Muscle layer of colon (tissue), 2 donors: Measurements from ENCODE around the gene MAGI2.

Experiments used
- H3K27ac ChIP-seq: one replicate; pipeline ENCODE4 v1.7.0; 2013; ENCODE audit warnings: low read depth, mild to moderate bottlenecking, low read length, moderate library complexity
- H3K27me3 ChIP-seq, 2 donors: one replicate each; pipeline ENCODE4 v1.7.0; 2013; ENCODE audit warnings: low read length in 2 of 2, mild to moderate bottlenecking in 2 of 2; ENCODE audit not compliant: insufficient read depth in 2 of 2, control insufficient read depth in 1 of 2
- H3K36me3 ChIP-seq: one replicate; pipeline ENCODE4 v1.7.0; 2013; ENCODE audit warnings: mild to moderate bottlenecking, low read length; ENCODE audit not compliant: insufficient read depth
- H3K4me1 ChIP-seq: one replicate; pipeline ENCODE4 v1.7.0; 2013; ENCODE audit warnings: mild to moderate bottlenecking, low read length; ENCODE audit not compliant: insufficient read depth
- H3K4me3 ChIP-seq, 2 donors: one replicate each; pipeline ENCODE4 v1.7.0; 2013; ENCODE audit warnings: low read length in 2 of 2, low read depth in 1 of 2, mild to moderate bottlenecking in 1 of 2, moderate library complexity in 1 of 2
- H3K9ac ChIP-seq: one replicate; pipeline ENCODE4 v1.7.0; 2013; ENCODE audit warnings: low read length
- H3K9me3 ChIP-seq: one replicate; pipeline ENCODE4 v1.7.0; 2013; ENCODE audit warnings: mild to moderate bottlenecking, low read length
- donor health status: abdominal sarcoma.
- donor health status: Adenocarcinoma of cecum.

MAGI2 gene

DNA sequence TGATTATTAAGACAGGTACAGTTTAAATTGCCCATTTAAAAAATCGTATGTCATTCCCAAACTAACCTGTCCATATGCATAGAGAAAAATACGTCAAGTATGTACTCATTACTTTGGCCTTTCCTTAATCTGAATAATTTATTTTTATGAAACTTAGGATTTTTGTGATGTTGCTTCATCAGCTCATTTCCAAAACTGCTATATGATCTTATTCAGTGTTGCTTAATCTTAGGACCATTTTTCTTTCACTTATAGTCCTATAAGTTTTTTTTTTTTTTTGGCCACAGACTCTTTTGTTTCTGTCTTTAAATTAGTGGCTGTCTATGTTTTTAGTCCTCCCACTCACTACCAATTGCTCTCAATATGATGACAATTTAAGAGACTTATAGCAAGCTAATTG is 1309.8 kb downstream of the MAGI2 start:
- H3K27me3 ChIP-seq: no peaks in the 10 kb centered on the region
- no peak overlapping the region for H3K27ac ChIP-seq
- no peaks in the 10 kb centered on the region for H3K4me1 ChIP-seq
- no peak overlapping the region for H3K4me3 ChIP-seq
- H3K9ac ChIP-seq: no peak overlapping the region
- H3K36me3 ChIP-seq: no peaks in the 10 kb centered on the region
- no peaks in the 10 kb centered on the region for H3K9me3 ChIP-seq

DNA sequence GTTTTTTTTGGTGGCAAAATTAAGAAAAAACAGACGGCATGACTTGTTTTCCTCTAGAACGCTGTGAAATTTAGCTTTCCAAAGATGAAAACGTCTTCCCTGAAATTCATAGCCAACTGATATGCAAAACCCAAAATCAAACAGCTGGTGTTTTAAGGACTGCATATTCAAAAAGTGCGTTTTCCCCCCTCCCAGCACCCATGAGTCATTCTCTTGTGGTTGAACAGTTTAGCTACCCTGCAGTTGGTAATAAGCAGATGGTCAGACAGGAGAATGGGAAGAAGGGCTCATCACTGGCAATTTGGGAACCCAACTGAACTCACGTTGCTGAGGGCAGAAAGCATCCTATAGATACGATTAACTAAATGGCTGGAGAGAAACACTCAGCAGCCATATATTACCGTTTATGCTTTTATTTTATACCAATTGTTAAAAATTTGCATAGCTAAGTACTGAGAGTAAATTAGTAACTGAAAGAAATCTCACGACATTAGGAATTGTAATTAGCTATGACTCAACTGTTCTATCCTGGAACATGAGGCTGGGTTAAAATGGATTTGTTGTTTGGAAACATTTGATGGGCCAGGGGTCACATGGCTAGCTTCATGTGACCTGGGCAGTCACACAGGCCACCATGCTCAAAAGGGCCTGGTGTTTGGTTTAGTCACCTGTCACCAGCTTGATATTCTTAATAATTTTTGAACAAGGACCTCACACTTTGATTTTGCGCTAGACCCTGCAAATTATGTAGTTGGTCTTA is 1311.8 kb downstream of the MAGI2 start:
- Histone ChIP-seq H3K4me3 (no peak overlapping the region), H3K27ac (no peak overlapping the region), H3K9me3 (no peaks in the 10 kb centered on the region), H3K27me3 (no peaks in the 10 kb centered on the region), H3K9ac (no peak overlapping the region), H3K4me1 (no peaks in the 10 kb centered on the region), H3K36me3 (no peaks in the 10 kb centered on the region)

DNA sequence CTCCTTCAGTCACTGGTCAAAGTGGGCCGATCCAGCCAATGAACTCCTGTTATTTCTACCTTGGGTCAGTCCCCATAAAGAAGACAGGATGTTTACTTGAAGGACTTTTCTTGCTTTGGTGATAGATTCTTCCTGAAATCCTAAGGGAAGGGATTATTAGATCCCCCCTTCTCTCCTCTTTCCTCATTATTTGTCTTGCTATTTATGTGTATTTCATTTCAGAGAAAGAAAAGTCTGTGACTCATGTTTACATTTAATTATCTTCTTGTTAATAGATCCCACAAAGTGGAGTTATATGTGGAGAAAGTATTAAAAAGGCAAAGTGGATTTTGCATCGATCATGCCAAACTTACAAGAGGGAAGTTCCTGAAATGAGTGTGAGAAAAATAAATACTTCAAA is 1313.4 kb downstream of the MAGI2 start:
- Histone ChIP-seq H3K27me3 (no peaks in the 10 kb centered on the region), H3K9ac (no peak overlapping the region), H3K9me3 (no peaks in the 10 kb centered on the region), H3K27ac (no peak overlapping the region), H3K4me3 (no peak overlapping the region), H3K4me1 (no peaks in the 10 kb centered on the region), H3K36me3 (no peaks in the 10 kb centered on the region)

DNA sequence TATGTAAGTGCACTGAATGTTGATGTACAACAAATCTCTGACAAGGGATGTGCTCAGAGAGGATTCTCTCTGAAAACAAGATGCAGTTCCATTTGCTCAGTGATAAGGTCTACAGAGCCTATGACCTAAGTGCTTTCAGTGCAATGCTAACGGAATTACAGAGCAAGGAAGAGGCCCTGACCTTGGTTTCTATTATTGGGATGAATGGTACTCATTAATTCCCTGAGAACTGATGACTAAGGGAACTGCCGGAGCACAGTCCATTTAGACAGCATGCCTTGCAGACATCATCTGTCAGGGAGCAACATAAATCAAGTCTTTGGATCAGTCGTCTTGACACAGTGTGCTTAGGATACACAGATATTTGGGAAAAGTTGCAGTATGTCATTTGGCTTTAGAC is 1314.1 kb downstream of the MAGI2 start:
- H3K27me3 ChIP-seq: no peaks in the 10 kb centered on the region
- H3K36me3 ChIP-seq: no peaks in the 10 kb centered on the region
- no peaks in the 10 kb centered on the region for H3K4me1 ChIP-seq
- H3K27ac ChIP-seq: no peak overlapping the region
- no peaks in the 10 kb centered on the region for H3K9me3 ChIP-seq
- no peak overlapping the region for H3K9ac ChIP-seq
- no peak overlapping the region for H3K4me3 ChIP-seq

GRCh38 chr7:78134774-78135173 is 1318.7 kb downstream of the MAGI2 start:
- no peak overlapping the region for H3K9ac ChIP-seq
- no peaks in the 10 kb centered on the region for H3K36me3 ChIP-seq
- H3K9me3 ChIP-seq: no peaks in the 10 kb centered on the region
- no peak overlapping the region for H3K27ac ChIP-seq
- H3K4me1 ChIP-seq: no peaks in the 10 kb centered on the region
- H3K27me3 ChIP-seq: no peaks in the 10 kb centered on the region
- no peak overlapping the region for H3K4me3 ChIP-seq

- Histone ChIP-seq H3K27me3 (no peaks in the 10 kb centered on the region), H3K36me3 (no peaks in the 10 kb centered on the region), H3K27ac (no peak overlapping the region), H3K4me1 (no peaks in the 10 kb centered on the region), H3K9me3 (no peaks in the 10 kb centered on the region), H3K9ac (no peak overlapping the region), H3K4me3 (no peak overlapping the region)
Observed at GRCh38 chr7:78134256-78134655, 1319.2 kb downstream of the MAGI2 start.

- H3K9ac ChIP-seq: no peak overlapping the region
Observed at GRCh38 chr7:78130446-78131215, 1322.8 kb downstream of the MAGI2 start.

GRCh38 chr7:78129865-78130264 is 1323.6 kb downstream of the MAGI2 start:
- H3K27ac ChIP-seq: no peak overlapping the region
- H3K36me3 ChIP-seq: no peaks in the 10 kb centered on the region
- no peaks in the 10 kb centered on the region for H3K27me3 ChIP-seq
- H3K4me3 ChIP-seq: no peak overlapping the region
- H3K9me3 ChIP-seq: no peaks in the 10 kb centered on the region
- no peaks in the 10 kb centered on the region for H3K4me1 ChIP-seq
- no peak overlapping the region for H3K9ac ChIP-seq

More at GRCh38 chr7:78130446-78131215, 1322.8 kb downstream of the MAGI2 start:
- H3K27ac ChIP-seq: no peak overlapping the region
- no peaks in the 10 kb centered on the region for H3K4me1 ChIP-seq
- H3K9me3 ChIP-seq: no peaks in the 10 kb centered on the region
- H3K4me3 ChIP-seq: no peak overlapping the region
- no peaks in the 10 kb centered on the region for H3K27me3 ChIP-seq
- H3K36me3 ChIP-seq: no peaks in the 10 kb centered on the region

DNA sequence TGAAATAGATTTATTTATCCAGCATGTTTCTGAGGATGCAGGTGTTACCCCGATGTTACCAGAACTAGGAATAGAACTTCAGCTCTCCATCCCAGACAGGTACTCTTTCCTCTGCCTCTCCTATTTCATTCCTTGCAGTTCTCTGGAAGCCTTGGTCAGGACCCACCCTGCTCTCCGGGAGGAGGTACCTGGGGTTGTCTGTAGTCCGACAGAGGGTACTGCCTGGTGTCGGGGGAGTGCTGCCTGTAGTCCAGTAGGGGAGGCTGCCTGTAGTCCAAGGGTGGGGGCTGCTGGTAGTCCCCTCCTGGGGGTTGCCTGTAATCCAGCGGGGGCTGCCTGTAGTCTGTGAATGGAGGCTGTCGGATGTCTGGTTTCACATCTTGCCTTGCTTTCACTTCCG is 1326.5 kb downstream of the MAGI2 start:
- Histone ChIP-seq H3K9ac (no peak overlapping the region), H3K4me1 (no peaks in the 10 kb centered on the region), H3K4me3 (no peak overlapping the region), H3K27me3 (no peaks in the 10 kb centered on the region), H3K9me3 (no peaks in the 10 kb centered on the region), H3K27ac (no peak overlapping the region), H3K36me3 (no peaks in the 10 kb centered on the region)

GRCh38 chr7:78125884-78126283 is 1327.6 kb downstream of the MAGI2 start:
- H3K36me3 ChIP-seq: no peaks in the 10 kb centered on the region
- H3K4me1 ChIP-seq: no peaks in the 10 kb centered on the region
- H3K9ac ChIP-seq: no peak overlapping the region
- no peaks in the 10 kb centered on the region for H3K27me3 ChIP-seq
- H3K4me3 ChIP-seq: no peak overlapping the region
- no peak overlapping the region for H3K27ac ChIP-seq
- H3K9me3 ChIP-seq: no peaks in the 10 kb centered on the region

- Histone ChIP-seq H3K27me3 (no peaks in the 10 kb centered on the region), H3K9ac (no peak overlapping the region), H3K36me3 (no peaks in the 10 kb centered on the region), H3K4me3 (no peak overlapping the region), H3K4me1 (no peaks in the 10 kb centered on the region), H3K27ac (no peak overlapping the region), H3K9me3 (no peaks in the 10 kb centered on the region)
Observed at GRCh38 chr7:78124216-78124615, 1329.3 kb downstream of the MAGI2 start.

DNA sequence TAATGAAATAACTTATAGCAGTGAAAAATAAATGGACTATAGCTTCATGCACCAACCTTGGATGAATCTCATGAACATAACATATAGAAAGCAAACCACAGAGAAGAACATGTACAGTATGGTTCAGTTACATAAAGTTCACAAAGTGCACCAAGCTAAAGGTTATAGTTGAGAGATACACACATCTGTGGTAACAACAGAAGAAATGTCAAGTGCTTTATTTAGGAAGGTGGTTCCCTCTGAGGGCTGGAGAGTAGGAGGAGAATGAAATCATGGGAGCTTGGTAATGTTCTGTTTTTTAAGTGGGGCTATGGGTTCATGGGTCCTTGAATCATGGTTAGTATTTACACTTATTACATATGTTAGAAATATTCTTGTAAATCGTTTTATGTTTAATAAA is 1331.6 kb downstream of the MAGI2 start:
- no peak overlapping the region for H3K4me3 ChIP-seq
- H3K27ac ChIP-seq: no peak overlapping the region
- H3K27me3 ChIP-seq: no peaks in the 10 kb centered on the region
- H3K36me3 ChIP-seq: no peaks in the 10 kb centered on the region
- H3K9me3 ChIP-seq: no peaks in the 10 kb centered on the region
- no peak overlapping the region for H3K9ac ChIP-seq
- no peaks in the 10 kb centered on the region for H3K4me1 ChIP-seq
